ENCODE measurements around the gene SKAP1.

Gene SKAP1

GRCh38 chr17:48336986-48337385 lies 93.0 kb downstream of the SKAP1 start:
- TF ChIP-seq, protein P1, sequence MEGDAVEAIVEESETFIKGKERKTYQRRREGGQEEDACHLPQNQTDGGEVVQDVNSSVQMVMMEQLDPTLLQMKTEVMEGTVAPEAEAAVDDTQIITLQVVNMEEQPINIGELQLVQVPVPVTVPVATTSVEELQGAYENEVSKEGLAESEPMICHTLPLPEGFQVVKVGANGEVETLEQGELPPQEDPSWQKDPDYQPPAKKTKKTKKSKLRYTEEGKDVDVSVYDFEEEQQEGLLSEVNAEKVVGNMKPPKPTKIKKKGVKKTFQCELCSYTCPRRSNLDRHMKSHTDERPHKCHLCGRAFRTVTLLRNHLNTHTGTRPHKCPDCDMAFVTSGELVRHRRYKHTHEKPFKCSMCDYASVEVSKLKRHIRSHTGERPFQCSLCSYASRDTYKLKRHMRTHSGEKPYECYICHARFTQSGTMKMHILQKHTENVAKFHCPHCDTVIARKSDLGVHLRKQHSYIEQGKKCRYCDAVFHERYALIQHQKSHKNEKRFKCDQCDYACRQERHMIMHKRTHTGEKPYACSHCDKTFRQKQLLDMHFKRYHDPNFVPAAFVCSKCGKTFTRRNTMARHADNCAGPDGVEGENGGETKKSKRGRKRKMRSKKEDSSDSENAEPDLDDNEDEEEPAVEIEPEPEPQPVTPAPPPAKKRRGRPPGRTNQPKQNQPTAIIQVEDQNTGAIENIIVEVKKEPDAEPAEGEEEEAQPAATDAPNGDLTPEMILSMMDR (IDR thresholded peaks at IDR 0.05; ENCODE audit: low read depth, low read length, missing control alignments) = no peak
- no peak for DNase-seq (ENCODE audit: extremely low read depth, low read depth)
- no peak overlapping the region for H3K4me3 ChIP-seq (replicated peaks; ENCODE audit: low read depth, low read length)

DNA sequence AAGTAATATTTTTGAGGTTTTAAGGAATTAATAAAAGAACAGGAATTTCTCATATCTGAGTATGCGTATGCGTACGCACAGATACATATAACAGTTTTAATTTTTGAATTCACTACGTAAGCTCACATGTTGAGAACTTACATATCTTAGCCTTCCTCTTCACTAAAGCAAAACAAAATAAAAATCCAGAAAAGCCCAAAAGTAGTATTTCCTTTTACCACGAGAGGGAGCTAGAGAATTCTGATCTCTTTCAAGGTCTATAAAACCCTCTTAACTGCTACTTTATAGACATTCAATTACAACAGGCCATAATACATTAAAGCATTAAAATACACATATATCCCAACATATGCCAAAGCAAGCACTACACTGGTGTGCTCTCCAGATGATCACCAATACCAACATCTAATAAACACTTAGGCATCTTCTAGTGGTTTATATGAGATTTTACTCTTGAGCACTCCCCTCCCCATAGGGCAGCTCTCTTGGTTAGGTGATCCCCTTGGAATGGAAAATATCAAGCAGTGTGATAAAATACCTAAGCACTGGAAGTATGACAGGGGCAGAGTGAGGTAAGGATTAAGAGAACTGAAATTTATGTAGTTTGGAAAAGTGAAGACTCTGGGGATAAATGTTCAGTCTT lies 94.0 kb downstream of the SKAP1 start:
- TF ChIP-seq, protein P1 (IDR thresholded peaks at IDR 0.05; ENCODE audit: low read depth, low read length, missing control alignments) = peak; percentile 46
- no peak overlapping the region for H3K4me3 ChIP-seq (replicated peaks; ENCODE audit: low read depth, low read length)
- peak; percentile 60 for DNase-seq (ENCODE audit: extremely low read depth, low read depth)

DNA sequence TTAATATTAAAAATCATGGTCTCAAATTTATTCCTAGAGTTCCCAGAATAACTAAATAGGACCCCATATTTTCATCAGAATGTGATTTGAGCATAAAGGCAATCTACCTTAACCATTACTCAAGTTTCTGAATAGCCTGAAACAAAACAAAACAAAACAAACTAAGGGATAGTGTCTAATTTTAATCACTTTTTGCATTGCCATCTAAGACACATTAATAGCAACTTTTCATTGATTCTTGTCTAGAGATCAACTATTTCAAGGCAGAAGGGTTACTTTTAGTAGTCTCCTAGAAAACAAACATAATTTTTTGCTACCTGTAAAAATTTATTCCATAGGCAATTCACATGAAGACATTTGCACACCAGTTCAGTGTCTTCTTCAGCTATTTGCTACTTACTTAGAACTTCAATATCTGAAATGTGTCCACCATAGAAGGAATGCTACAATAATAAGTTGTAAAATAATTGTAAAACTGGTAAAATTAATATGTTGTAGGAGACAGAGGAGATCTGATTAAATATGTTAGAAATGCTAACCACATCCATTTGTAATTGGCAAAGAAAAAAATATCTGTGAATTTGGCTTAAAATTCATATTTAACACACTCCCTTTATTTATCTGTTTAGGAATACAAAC lies 94.7 kb downstream of the SKAP1 start:
- TF ChIP-seq, protein P1 (IDR thresholded peaks at IDR 0.05; ENCODE audit: low read depth, low read length, missing control alignments) = no peak
- no peak overlapping the region for H3K4me3 ChIP-seq (replicated peaks; ENCODE audit: low read depth, low read length)
- DNase-seq (ENCODE audit: extremely low read depth, low read depth) = no peak

DNA sequence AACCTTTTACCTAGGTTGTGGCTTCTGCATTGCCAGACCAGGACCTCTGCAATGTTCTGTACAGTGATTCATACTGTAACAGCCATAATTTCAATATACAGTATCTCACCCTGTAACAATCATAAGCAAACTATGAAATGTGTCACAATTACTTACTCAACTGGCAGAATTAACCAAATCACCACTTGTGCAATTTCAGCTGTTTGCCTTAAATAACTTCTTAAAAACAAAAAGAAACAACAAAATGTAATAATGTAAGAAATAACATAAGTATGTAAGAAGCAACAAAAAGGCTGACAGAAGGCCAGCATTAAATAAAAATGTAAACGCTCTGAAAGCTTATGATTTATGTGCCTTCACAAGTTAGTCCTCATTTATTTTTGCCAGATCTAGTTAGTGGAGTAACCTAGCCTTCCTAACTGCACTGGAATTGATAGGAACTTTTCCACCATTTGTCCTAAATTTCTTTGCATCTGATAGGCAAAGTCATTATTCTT lies 96.9 kb downstream of the SKAP1 start:
- no peak overlapping the region for H3K4me3 ChIP-seq (replicated peaks; ENCODE audit: low read depth, low read length)
- TF ChIP-seq, protein P1 (IDR thresholded peaks at IDR 0.05; ENCODE audit: low read depth, low read length, missing control alignments) = no peak
- no peak for DNase-seq (ENCODE audit: extremely low read depth, low read depth)

DNA sequence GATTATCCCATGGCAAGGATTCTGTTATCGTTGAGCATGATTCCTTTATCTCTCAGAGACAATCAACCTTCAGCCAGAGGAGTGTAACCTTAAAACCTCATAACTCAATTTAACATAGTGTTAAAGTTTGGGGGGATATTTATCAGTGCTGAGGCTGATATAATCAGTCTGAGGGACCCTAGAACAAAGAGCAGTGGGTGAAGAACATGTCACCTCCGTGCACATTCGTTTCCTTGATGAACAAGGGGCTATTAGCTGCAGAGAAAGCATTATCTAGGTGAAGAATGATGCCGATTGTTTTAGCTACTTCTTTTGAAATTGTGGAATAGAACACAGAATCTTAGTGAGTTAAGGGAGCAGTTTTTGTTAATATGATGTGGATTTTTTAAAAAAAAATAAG lies 99.1 kb downstream of the SKAP1 start:
- TF ChIP-seq, protein P1 (IDR thresholded peaks at IDR 0.05; ENCODE audit: low read depth, low read length, missing control alignments) = no peak
- H3K4me3 ChIP-seq (replicated peaks; ENCODE audit: low read depth, low read length) = no peak overlapping the region
- no peak for DNase-seq (ENCODE audit: extremely low read depth, low read depth)

DNA sequence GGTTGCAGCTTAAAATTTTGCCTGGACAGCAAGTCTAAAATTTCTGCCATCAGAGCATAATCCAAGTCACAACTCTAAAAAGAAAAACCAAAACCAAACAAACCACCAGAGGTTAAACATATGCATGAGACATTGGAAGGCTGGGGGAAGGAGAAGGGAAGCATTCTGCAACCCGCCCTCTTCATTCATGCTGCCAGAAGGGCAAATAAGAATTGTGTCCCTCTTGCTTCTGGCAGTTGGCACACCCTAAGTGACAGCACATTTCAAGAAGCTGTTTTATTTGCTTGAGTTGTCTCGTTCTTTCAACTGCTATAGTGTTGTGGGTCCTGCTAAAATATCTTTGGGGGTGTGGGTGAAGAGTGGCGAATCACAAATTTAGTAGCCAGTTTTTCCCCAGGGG lies 99.6 kb downstream of the SKAP1 start:
- DNase-seq (ENCODE audit: extremely low read depth, low read depth) = no peak
- H3K4me3 ChIP-seq (replicated peaks; ENCODE audit: low read depth, low read length) = no peak overlapping the region
- TF ChIP-seq, protein P1 (IDR thresholded peaks at IDR 0.05; ENCODE audit: low read depth, low read length, missing control alignments) = no peak

Data from HFF-Myc (cell line).